ENCODE data around the gene TMEM223.

TMEM223 gene

DNA sequence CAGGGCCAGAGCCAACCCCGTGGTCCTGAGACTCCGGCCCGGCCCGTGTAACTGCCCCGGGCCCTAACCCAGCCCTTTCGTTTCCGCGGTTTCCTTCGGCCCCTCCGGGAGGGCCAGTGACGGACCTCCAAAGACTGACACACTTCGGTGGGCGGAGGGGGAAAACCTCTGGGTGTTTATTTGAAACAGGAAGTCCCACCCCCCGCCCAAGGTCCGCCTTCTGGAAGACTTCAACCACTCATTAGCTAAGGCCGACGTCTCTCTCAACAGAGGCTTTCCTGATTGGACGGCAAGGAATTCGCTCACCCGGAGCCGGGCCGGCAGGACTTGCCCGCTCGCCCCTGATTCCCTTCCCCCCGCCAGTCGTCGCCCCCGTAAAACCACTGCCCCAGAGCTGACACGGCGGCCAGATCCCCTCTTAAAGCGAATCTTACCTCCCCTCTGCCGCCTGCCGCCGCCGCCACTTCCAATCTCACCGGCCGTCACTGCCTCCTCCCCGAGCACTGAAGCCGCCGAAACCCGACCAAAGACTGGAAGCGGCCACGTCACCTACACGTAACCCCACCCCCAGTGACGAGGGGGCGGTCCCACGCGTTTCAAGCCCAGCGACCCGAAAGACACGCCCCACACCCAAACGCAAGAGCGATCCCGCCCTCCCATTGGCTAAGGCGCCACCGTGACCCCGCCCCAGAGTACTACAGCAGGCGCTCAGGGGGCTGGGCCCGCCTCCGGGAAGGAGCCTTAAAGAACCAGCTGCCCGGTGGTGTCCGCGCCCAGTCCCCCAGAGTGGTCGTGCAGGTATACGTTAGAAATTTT lies 39.9 kb upstream of the TMEM223 start, which contains the start of gene STX5 (continued):
- TF ChIP-seq, protein P1, sequence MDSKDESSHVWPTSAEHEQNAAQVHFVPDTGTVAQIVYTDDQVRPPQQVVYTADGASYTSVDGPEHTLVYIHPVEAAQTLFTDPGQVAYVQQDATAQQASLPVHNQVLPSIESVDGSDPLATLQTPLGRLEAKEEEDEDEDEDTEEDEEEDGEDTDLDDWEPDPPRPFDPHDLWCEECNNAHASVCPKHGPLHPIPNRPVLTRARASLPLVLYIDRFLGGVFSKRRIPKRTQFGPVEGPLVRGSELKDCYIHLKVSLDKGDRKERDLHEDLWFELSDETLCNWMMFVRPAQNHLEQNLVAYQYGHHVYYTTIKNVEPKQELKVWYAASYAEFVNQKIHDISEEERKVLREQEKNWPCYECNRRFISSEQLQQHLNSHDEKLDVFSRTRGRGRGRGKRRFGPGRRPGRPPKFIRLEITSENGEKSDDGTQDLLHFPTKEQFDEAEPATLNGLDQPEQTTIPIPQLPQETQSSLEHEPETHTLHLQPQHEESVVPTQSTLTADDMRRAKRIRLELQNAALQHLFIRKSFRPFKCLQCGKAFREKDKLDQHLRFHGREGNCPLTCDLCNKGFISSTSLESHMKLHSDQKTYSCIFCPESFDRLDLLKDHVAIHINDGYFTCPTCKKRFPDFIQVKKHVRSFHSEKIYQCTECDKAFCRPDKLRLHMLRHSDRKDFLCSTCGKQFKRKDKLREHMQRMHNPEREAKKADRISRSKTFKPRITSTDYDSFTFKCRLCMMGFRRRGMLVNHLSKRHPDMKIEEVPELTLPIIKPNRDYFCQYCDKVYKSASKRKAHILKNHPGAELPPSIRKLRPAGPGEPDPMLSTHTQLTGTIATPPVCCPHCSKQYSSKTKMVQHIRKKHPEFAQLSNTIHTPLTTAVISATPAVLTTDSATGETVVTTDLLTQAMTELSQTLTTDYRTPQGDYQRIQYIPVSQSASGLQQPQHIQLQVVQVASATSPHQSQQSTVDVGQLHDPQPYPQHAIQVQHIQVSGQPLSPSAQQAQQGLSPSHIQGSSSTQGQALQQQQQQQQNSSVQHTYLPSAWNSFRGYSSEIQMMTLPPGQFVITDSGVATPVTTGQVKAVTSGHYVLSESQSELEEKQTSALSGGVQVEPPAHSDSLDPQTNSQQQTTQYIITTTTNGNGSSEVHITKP (tag by site-specific recombination; IDR thresholded peaks at IDR 0.05) = peak; percentile 88
- TF ChIP-seq MEIS1 (CRISPR knock-in tag; IDR thresholded peaks at IDR 0.05; ENCODE audit: borderline replicate concordance) (no peak), SP2 (tag by site-specific recombination; IDR thresholded peaks at IDR 0.05) (peak; percentile 91), SCRT1 (tag by site-specific recombination; IDR thresholded peaks at IDR 0.05; ENCODE audit: borderline replicate concordance) (no peak), ZBTB20 (tag by site-specific recombination; IDR thresholded peaks at IDR 0.05) (0 out of 2 replicates have a peak, but pooled peaks have one; percentile 45), ZNF843 (tag by site-specific recombination; IDR thresholded peaks at IDR 0.05) (0 out of 2 replicates have a peak, but pooled peaks have one; percentile 5), ZNF311 (tag by site-specific recombination; IDR thresholded peaks at IDR 0.05; ENCODE audit: borderline replicate concordance) (no peak), ZNF629 (tag by site-specific recombination; IDR thresholded peaks at IDR 0.05) (peak; percentile 86; the same call in 1 of the 2 replicates), ZNF747 (tag by site-specific recombination; IDR thresholded peaks at IDR 0.05) (no peak), OSR2 (tag by site-specific recombination; IDR thresholded peaks at IDR 0.05) (no peak), ZNF654 (tag by site-specific recombination; IDR thresholded peaks at IDR 0.05; ENCODE audit: low read depth) (no peak), ZNF473 (tag by site-specific recombination; IDR thresholded peaks at IDR 0.05) (no peak), ZNF623 (tag by site-specific recombination; IDR thresholded peaks at IDR 0.05) (no peak), ZNF530 (tag by site-specific recombination; IDR thresholded peaks at IDR 0.05; ENCODE audit: low read depth) (no peak), ZNF391 (tag by site-specific recombination; IDR thresholded peaks at IDR 0.05; ENCODE audit: borderline replicate concordance, low read depth) (no peak), ZNF768 (tag by site-specific recombination; IDR thresholded peaks at IDR 0.05) (no peak), ZNF416 (tag by site-specific recombination; IDR thresholded peaks at IDR 0.05) (no peak)
- TF ChIP-seq, protein P2, sequence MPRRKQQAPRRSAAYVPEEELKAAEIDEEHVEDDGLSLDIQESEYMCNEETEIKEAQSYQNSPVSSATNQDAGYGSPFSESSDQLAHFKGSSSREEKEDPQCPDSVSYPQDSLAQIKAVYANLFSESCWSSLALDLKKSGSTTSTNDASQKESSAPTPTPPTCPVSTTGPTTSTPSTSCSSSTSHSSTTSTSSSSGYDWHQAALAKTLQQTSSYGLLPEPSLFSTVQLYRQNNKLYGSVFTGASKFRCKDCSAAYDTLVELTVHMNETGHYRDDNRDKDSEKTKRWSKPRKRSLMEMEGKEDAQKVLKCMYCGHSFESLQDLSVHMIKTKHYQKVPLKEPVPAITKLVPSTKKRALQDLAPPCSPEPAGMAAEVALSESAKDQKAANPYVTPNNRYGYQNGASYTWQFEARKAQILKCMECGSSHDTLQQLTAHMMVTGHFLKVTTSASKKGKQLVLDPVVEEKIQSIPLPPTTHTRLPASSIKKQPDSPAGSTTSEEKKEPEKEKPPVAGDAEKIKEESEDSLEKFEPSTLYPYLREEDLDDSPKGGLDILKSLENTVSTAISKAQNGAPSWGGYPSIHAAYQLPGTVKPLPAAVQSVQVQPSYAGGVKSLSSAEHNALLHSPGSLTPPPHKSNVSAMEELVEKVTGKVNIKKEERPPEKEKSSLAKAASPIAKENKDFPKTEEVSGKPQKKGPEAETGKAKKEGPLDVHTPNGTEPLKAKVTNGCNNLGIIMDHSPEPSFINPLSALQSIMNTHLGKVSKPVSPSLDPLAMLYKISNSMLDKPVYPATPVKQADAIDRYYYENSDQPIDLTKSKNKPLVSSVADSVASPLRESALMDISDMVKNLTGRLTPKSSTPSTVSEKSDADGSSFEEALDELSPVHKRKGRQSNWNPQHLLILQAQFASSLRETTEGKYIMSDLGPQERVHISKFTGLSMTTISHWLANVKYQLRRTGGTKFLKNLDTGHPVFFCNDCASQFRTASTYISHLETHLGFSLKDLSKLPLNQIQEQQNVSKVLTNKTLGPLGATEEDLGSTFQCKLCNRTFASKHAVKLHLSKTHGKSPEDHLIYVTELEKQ (tag by site-specific recombination; IDR thresholded peaks at IDR 0.05; ENCODE audit: borderline replicate concordance) = no peak
- TF ChIP-seq, protein P3, sequence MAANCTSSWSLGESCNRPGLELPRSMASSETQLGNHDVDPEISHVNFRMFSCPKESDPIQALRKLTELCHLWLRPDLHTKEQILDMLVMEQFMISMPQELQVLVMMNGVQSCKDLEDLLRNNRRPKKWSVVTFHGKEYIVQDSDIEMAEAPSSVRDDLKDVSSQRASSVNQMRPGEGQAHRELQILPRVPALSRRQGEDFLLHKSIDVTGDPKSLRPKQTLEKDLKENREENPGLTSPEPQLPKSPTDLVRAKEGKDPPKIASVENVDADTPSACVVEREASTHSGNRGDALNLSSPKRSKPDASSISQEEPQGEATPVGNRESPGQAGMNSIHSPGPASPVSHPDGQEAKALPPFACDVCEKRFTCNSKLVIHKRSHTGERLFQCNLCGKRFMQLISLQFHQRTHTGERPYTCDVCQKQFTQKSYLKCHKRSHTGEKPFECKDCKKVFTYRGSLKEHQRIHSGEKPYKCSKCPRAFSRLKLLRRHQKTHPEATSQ (tag by site-specific recombination; IDR thresholded peaks at IDR 0.05) = no peak
- TF ChIP-seq, protein P4, sequence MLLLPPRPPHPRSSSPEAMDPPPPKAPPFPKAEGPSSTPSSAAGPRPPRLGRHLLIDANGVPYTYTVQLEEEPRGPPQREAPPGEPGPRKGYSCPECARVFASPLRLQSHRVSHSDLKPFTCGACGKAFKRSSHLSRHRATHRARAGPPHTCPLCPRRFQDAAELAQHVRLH (tag by site-specific recombination; IDR thresholded peaks at IDR 0.05) = no peak; the same call in 1 of the 2 replicates
- TF ChIP-seq, protein P5, sequence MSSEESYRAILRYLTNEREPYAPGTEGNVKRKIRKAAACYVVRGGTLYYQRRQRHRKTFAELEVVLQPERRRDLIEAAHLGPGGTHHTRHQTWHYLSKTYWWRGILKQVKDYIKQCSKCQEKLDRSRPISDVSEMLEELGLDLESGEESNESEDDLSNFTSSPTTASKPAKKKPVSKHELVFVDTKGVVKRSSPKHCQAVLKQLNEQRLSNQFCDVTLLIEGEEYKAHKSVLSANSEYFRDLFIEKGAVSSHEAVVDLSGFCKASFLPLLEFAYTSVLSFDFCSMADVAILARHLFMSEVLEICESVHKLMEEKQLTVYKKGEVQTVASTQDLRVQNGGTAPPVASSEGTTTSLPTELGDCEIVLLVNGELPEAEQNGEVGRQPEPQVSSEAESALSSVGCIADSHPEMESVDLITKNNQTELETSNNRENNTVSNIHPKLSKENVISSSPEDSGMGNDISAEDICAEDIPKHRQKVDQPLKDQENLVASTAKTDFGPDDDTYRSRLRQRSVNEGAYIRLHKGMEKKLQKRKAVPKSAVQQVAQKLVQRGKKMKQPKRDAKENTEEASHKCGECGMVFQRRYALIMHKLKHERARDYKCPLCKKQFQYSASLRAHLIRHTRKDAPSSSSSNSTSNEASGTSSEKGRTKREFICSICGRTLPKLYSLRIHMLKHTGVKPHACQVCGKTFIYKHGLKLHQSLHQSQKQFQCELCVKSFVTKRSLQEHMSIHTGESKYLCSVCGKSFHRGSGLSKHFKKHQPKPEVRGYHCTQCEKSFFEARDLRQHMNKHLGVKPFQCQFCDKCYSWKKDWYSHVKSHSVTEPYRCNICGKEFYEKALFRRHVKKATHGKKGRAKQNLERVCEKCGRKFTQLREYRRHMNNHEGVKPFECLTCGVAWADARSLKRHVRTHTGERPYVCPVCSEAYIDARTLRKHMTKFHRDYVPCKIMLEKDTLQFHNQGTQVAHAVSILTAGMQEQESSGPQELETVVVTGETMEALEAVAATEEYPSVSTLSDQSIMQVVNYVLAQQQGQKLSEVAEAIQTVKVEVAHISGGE (tag by site-specific recombination; conservative IDR thresholded peaks at IDR 0.05; ENCODE audit: low read depth) = peak; percentile 94
- TF ChIP-seq, protein P6, sequence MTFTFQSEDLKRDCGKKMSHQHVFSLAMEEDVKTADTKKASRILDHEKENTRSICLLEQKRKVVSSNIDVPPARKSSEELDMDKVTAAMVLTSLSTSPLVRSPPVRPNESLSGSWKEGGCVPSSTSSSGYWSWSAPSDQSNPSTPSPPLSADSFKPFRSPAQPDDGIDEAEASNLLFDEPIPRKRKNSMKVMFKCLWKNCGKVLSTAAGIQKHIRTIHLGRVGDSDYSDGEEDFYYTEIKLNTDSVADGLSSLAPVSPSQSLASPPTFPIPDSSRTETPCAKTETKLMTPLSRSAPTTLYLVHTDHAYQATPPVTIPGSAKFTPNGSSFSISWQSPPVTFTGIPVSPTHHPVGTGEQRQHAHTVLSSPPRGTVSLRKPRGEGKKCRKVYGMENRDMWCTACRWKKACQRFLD (tag by site-specific recombination; IDR thresholded peaks at IDR 0.05) = no peak
- TF ChIP-seq, protein P7, sequence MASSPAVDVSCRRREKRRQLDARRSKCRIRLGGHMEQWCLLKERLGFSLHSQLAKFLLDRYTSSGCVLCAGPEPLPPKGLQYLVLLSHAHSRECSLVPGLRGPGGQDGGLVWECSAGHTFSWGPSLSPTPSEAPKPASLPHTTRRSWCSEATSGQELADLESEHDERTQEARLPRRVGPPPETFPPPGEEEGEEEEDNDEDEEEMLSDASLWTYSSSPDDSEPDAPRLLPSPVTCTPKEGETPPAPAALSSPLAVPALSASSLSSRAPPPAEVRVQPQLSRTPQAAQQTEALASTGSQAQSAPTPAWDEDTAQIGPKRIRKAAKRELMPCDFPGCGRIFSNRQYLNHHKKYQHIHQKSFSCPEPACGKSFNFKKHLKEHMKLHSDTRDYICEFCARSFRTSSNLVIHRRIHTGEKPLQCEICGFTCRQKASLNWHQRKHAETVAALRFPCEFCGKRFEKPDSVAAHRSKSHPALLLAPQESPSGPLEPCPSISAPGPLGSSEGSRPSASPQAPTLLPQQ (tag by site-specific recombination; IDR thresholded peaks at IDR 0.05) = 0 out of 2 replicates have a peak, but pooled peaks have one; percentile 79
